Spleen (tissue), 11 donors: ENCODE data around the gene METTL26. TPM values are rescaled to one million over a fixed set of nuclear protein-coding genes. Genes with fewer than 3 reads are reported as not detected.
A peak's percentile ranks its signal among the peaks of the same experiment; 100 is the strongest.

Experiments used
- DNase-seq: peaks from one replicate; pipeline ENCODE4 v3.0.0-alpha.2; 2020
- H3K27ac ChIP-seq, 8 donors: fragments of 200-600 bp; sonication (generic) in 7 of 8; 1 replicate in 4 of 8; 2 replicates in 4 of 8; pipeline versions ENCODE4 v1.5.0 to v1.8.0; 2016 to 2021; ENCODE audit warnings: inconsistent platforms in 4 of 8, mild to moderate bottlenecking in 4 of 8, moderate library complexity in 1 of 8
- H3K27me3 ChIP-seq, 7 donors: fragments of 200-600 bp; sonication (generic) in 6 of 7; replicated peaks in 1 of 7; 1 replicate in 4 of 7; 2 replicates in 3 of 7; pipeline versions ENCODE4 v1.5.0 to v1.8.0; 2016 to 2021; ENCODE audit warnings: inconsistent platforms in 3 of 7, mild to moderate bottlenecking in 1 of 7
- H3K36me3 ChIP-seq, 6 donors: fragments of 200-600 bp; sonication (generic) in 5 of 6; 1 replicate in 4 of 6; 2 replicates in 2 of 6; pipeline versions ENCODE4 v1.5.0 to v1.8.0; 2016 to 2021; ENCODE audit warnings: inconsistent platforms in 2 of 6
- H3K4me1 ChIP-seq, 6 donors: fragments of 200-600 bp; sonication (generic) in 5 of 6; 1 replicate in 3 of 6; 2 replicates in 3 of 6; pipeline versions ENCODE4 v1.5.0 to v1.8.0; 2016 to 2021; ENCODE audit warnings: inconsistent platforms in 3 of 6
- H3K4me3 ChIP-seq, 8 donors: fragments of 200-600 bp; sonication (generic) in 7 of 8; 1 replicate in 4 of 8; 2 replicates in 4 of 8; pipeline versions ENCODE4 v1.5.0 to v1.8.0; 2016 to 2021; ENCODE audit warnings: inconsistent platforms in 4 of 8, mild to moderate bottlenecking in 4 of 8, moderate library complexity in 2 of 8
- H3K9me3 ChIP-seq, 8 donors: fragments of 200-600 bp; sonication (generic) in 7 of 8; 1 replicate in 4 of 8; 2 replicates in 4 of 8; pipeline versions ENCODE4 v1.5.0 to v1.8.0; 2016 to 2021; ENCODE audit warnings: inconsistent platforms in 4 of 8
- CTCF ChIP-seq, 11 experiments: fragments of 200-600 bp in 7 of 11; fragments of 450-650 bp in 4 of 11; sonication (generic) in 4 of 11; IDR thresholded peaks in 8 of 11; conservative IDR thresholded peaks in 3 of 11; 1 replicate in 7 of 11; 2 replicates in 4 of 11; pipeline versions ENCODE4 v1.4.0 to v1.8.0; 2016 to 2021; ENCODE audit warnings: antibody characterized with exemption in 11 of 11, inconsistent platforms in 4 of 11, mild to moderate bottlenecking in 1 of 11
- POLR2A ChIP-seq, 3 donors: fragments of 450-650 bp; IDR thresholded peaks; one replicate each; pipeline ENCODE4 v1.5.1; 2017; ENCODE audit warnings: antibody characterized with exemption in 3 of 3, mild to moderate bottlenecking in 1 of 3
- POLR2AphosphoS5 ChIP-seq, 3 donors: sonication (generic); formaldehyde crosslinking; IDR thresholded peaks; one replicate each; pipeline ENCODE4 v1.5.1; 2017; ENCODE audit warnings: antibody characterized with exemption in 3 of 3
- WGBS, 5 donors: extraction: QIAGEN DNeasy Blood & Tissue Kit in 3 of 5; methylation state at CpG; one replicate each; pipeline versions ENCODE4 v1.1.5 to v1.1.7; 2013 to 2018; 5-methylcytosine and 5-hydroxymethylcytosine counted together
- intact Hi-C: fragments of 100-400 bp; cut with DNase I; formaldehyde crosslinking; loops from one replicate; pipeline ENCODE4 v1.15.0; 2023; ENCODE audit warnings: low total_unique reads
- polyA plus RNA-seq, 3 donors: library from polyadenylated mRNA; stranded (reverse); fragments of 200-250 nt; gene quantifications; one replicate each; pipeline ENCODE4 v1.2.1, GENCODE V29; 2013
- total RNA-seq, 7 donors: library from RNA; depleted of rRNA in 3 of 7; stranded (reverse); fragments of >200 nt in 3 of 7; fragmentation: NEBNext Ultra II Directional in 4 of 7; extraction: Animal tissue kit (Norgen Biotek cat#: 25700) in 4 of 7; gene quantifications; one replicate each; pipeline versions ENCODE4 v1.1.0 to v1.2.1, GENCODE V29; 2016 to 2021
- donor health status: healthy with polysubstance abuse.
- donor health status: DM: no; HTN: no; CAD: no; lungs with moderate emphysema.
- donor health status: DM: no; HTN: no; CAD: no.
- donor health status: Bipolar disorder and iron deficiency.
- donor health status: healthy.
- donor health status: DM: no; HTN: no; CAD: no.
- donor health status: DM: yes; HTN: yes; CAD: no.

Gene METTL26
- total and polyA plus RNA-seq, 10 donors: 39.6 to 165 (median 59.4) TPM

GRCh38 chr16:619476-620100 is 16.5 kb downstream of the METTL26 start:
- Histone ChIP-seq H3K4me1 (no peaks in the 10 kb centered on the region), H3K4me3 (no peak overlapping the region), H3K36me3 (peaks cover 0 to 43% (median 5%) of the 10 kb centered on the region in 6 donors), H3K9me3 (no peaks in the 10 kb centered on the region), H3K27me3 (no peaks in the 10 kb centered on the region), H3K27ac (no peak overlapping the region)
- intact Hi-C loops: no loop called here
- DNase-seq: peak; percentile 64
- no peak for TF ChIP-seq POLR2AphosphoS5 (IDR thresholded peaks at IDR 0.05)
- no peak for TF ChIP-seq CTCF (IDR thresholded peaks at IDR 0.05 in 8 of 11, conservative IDR thresholded peaks at IDR 0.05 in 3 of 11)
- no peak for TF ChIP-seq POLR2A (IDR thresholded peaks at IDR 0.05)
- 91 to 94% (median 92%) methylated on average over 17 to 20 of the region's 20 CpGs for WGBS, 5 donors

GRCh38 chr16:617855-618254 is 18.2 kb downstream of the METTL26 start:
- no peak overlapping the region for H3K4me3 ChIP-seq
- TF ChIP-seq POLR2AphosphoS5 (IDR thresholded peaks at IDR 0.05): no peak
- no peak for TF ChIP-seq CTCF (IDR thresholded peaks at IDR 0.05 in 8 of 11, conservative IDR thresholded peaks at IDR 0.05 in 3 of 11)
- TF ChIP-seq POLR2A (IDR thresholded peaks at IDR 0.05): no peak
- H3K27ac ChIP-seq: no peak overlapping the region
- 81 to 96% (median 93%) methylated on average over 8 to 16 of the region's 16 CpGs for WGBS, 5 donors
- no peak for DNase-seq
- peaks cover 0 to 48% (median 5%) of the 10 kb centered on the region in 6 donors for H3K36me3 ChIP-seq
- intact Hi-C loops: no loop called here
- no peaks in the 10 kb centered on the region for H3K27me3 ChIP-seq
- no peaks in the 10 kb centered on the region for H3K9me3 ChIP-seq
- no peaks in the 10 kb centered on the region for H3K4me1 ChIP-seq

DNA sequence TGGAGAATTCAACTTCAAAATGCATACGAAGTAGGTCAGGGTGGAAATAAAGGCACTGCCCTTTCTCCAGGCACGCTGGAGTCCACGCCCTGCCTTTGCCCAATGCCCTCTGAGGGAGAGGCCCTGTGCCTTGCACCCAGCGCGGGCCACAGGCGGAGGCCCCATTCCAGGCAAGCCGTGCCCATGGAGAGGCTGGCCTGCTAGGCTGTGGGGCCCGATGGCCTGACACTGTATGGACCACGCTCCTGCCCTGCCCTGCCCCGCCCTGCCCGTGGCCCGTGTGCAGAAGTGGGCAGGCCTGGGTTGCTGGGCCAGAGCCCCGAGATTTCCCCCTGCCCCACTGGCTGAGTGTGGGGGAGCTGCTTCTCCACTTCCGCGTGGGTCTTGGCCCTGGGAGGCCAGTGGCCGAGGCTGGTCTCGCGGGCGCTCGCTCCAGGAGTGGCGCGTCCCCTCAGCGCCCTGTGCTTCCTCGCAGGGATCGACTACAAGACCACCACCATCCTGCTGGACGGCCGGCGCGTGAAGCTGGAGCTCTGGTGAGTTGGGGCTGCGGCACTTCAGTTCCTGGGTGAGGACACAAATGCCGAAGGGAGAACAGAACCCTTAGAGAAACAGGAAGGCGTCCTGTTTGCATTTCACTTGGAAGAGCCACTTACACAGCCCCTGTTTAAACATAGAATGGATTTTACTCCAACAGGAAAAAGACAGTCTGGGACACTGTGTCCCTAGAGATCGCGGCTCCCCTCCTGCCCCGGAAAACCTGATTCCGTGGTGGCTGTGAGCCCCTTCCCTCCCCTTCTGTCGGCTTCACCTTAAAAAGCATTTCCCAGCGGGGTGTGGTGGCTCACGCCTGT is 19.1 kb downstream of the METTL26 start:
- TF ChIP-seq POLR2AphosphoS5 (IDR thresholded peaks at IDR 0.05) (no peak), CTCF (IDR thresholded peaks at IDR 0.05 in 8 of 11, conservative IDR thresholded peaks at IDR 0.05 in 3 of 11) (no peak), POLR2A (IDR thresholded peaks at IDR 0.05) (no peak)
- Histone ChIP-seq H3K27ac (no peak overlapping the region), H3K36me3 (peaks cover 0 to 48% (median 5%) of the 10 kb centered on the region in 6 donors), H3K4me3 (no peak overlapping the region), H3K27me3 (no peaks in the 10 kb centered on the region), H3K9me3 (no peaks in the 10 kb centered on the region), H3K4me1 (no peaks in the 10 kb centered on the region)
- intact Hi-C loops: no loop called here
- no peak for DNase-seq
- WGBS, 5 donors: 94 to 96% (median 96%) methylated on average over 29 to 39 of the region's 39 CpGs

GRCh38 chr16:615122-615521 is 21.0 kb downstream of the METTL26 start:
- H3K27ac ChIP-seq: no peak overlapping the region
- no peak overlapping the region for H3K4me3 ChIP-seq
- intact Hi-C loops: no loop called here

More at GRCh38 chr16:615122-615521, 21.0 kb downstream of the METTL26 start:
- no peak for TF ChIP-seq POLR2AphosphoS5 (IDR thresholded peaks at IDR 0.05)
- TF ChIP-seq POLR2A (IDR thresholded peaks at IDR 0.05): no peak
- TF ChIP-seq CTCF (IDR thresholded peaks at IDR 0.05 in 8 of 11, conservative IDR thresholded peaks at IDR 0.05 in 3 of 11): no peak
- Histone ChIP-seq H3K4me1 (peaks cover 0 to 13% (median 9%) of the 10 kb centered on the region in 6 donors), H3K27me3 (no peaks in the 10 kb centered on the region), H3K9me3 (no peaks in the 10 kb centered on the region), H3K36me3 (peaks cover 0 to 37% (median 5%) of the 10 kb centered on the region in 6 donors)
- 76 to 88% (median 81%) methylated on average over 13 of the region's 13 CpGs for WGBS, 5 donors
- no peak for DNase-seq
